Fibroblast of lung (primary cell): ENCODE measurements around the gene CAPN12. TPM values are rescaled to one million over a fixed set of nuclear protein-coding genes. Genes with fewer than 3 reads are reported as not detected.

Source experiments
- DNase-seq, 2 donors: peaks; one replicate each; pipeline versions ENCODE4 v3.0.0 to v3.0.0-alpha.2; 2010; ENCODE audit warnings: low read depth in 2 of 2
- H2AFZ ChIP-seq: 2 replicates; pipeline ENCODE4 v1.5.1; 2012; ENCODE audit warnings: low read length, control low read depth, inconsistent platforms
- H3K27ac ChIP-seq: 2 replicates; pipeline ENCODE4 v1.5.1; 2011; ENCODE audit warnings: low read length, control low read depth; ENCODE audit not compliant: insufficient read depth
- H3K27me3 ChIP-seq: 2 replicates; pipeline ENCODE4 v1.5.1; 2011; ENCODE audit warnings: mild to moderate bottlenecking, low read length; ENCODE audit not compliant: control insufficient read depth, insufficient read depth
- H3K36me3 ChIP-seq: 2 replicates; pipeline ENCODE4 v1.5.1; 2011; ENCODE audit warnings: low read length; ENCODE audit not compliant: control insufficient read depth, insufficient read depth
- H3K4me1 ChIP-seq: 2 replicates; pipeline ENCODE4 v1.5.1; 2011; ENCODE audit warnings: low read length; ENCODE audit not compliant: control insufficient read depth, insufficient read depth; ENCODE audit errors: extremely low read depth
- H3K4me2 ChIP-seq: 2 replicates; pipeline ENCODE4 v1.5.1; 2011; ENCODE audit warnings: low read length, control low read depth; ENCODE audit not compliant: insufficient read depth; ENCODE audit errors: extremely low read depth
- H3K4me3 ChIP-seq, 4 experiments: fragments of 200-600 bp in 1 of 4; sonication (generic) in 1 of 4; replicated peaks in 1 of 4; 2 replicates each; pipeline ENCODE4 v1.5.1; 2011 to 2016; ENCODE audit warnings: low read length in 4 of 4, low read depth in 3 of 4, mild to moderate bottlenecking in 3 of 4, control low read depth in 2 of 4, inconsistent platforms in 1 of 4, mixed read lengths in 1 of 4; ENCODE audit not compliant: insufficient read depth in 1 of 4; ENCODE audit errors: control extremely low read depth in 1 of 4
- H3K79me2 ChIP-seq: 2 replicates; pipeline ENCODE4 v1.5.1; 2012; ENCODE audit warnings: mild to moderate bottlenecking, low read length, inconsistent platforms; ENCODE audit not compliant: control insufficient read depth, insufficient read depth
- H3K9ac ChIP-seq: 2 replicates; pipeline ENCODE4 v1.5.1; 2011; ENCODE audit warnings: mild to moderate bottlenecking, low read length, control low read depth; ENCODE audit not compliant: insufficient read depth
- H3K9me3 ChIP-seq: 2 replicates; pipeline ENCODE4 v1.5.1; 2012; ENCODE audit warnings: low read depth, low read length; ENCODE audit not compliant: control insufficient read depth, insufficient read depth
- H4K20me1 ChIP-seq: 2 replicates; pipeline ENCODE4 v1.5.1; 2011; ENCODE audit warnings: low read length; ENCODE audit not compliant: control insufficient read depth, insufficient read depth; ENCODE audit errors: extremely low read depth
- CTCF ChIP-seq, 2 donors: IDR thresholded peaks in 1 of 2; conservative IDR thresholded peaks in 1 of 2; 1 replicate in 1 of 2; 2 replicates in 1 of 2; pipeline ENCODE4 v1.5.1; 2011 to 2012; ENCODE audit warnings: low read length in 2 of 2, control low read depth in 1 of 2, inconsistent platforms in 1 of 2, low read depth in 1 of 2, mild to moderate bottlenecking in 1 of 2
- EZH2 ChIP-seq: IDR thresholded peaks from 2 replicates; pipeline ENCODE4 v1.5.1; 2012; ENCODE audit warnings: low read length, control low read depth, mild to moderate bottlenecking; ENCODE audit errors: missing control alignments
- polyA plus RNA-seq, 2 donors: library from polyadenylated mRNA; depleted of rRNA in 1 of 2; stranded (reverse) in 1 of 2; unstranded in 1 of 2; fragments of >200 nt; gene quantifications; 2 replicates each; pipeline ENCODE4 v1.2.1, GENCODE V29; 2011 to 2012; ENCODE audit warnings: missing spikeins in 1 of 2
- total RNA-seq: library from RNA; depleted of rRNA; stranded (reverse); fragments of >200 nt; gene quantifications from 2 replicates; pipeline ENCODE4 v1.2.1, GENCODE V29; 2014

The CAPN12 gene
- total and polyA plus RNA-seq, 2 donors (not counting 1 experiment from before 2014, with no cell fraction given), result 0.20 to 0.50 TPM

GRCh38 chr19:38743394-38744297 is 628 bp downstream of the CAPN12 start:
- Histone ChIP-seq H3K4me3 (no peak overlapping the region), H3K27me3 (no peaks in the 10 kb centered on the region), H4K20me1 (no peaks in the 10 kb centered on the region), H2AFZ (no peak overlapping the region), H3K36me3 (no peaks in the 10 kb centered on the region), H3K4me1 (no peaks in the 10 kb centered on the region), H3K79me2 (no peaks in the 10 kb centered on the region), H3K9ac (no peak overlapping the region), H3K4me2 (no peak overlapping the region), H3K9me3 (no peaks in the 10 kb centered on the region), H3K27ac (no peak overlapping the region)
- TF ChIP-seq CTCF (conservative IDR thresholded peaks at IDR 0.05 in 1 of 2, IDR thresholded peaks at IDR 0.05 in 1 of 2; ENCODE audit: low read depth in 1 of 2, low read length in 2 of 2) (no peak), EZH2 (no peak)
- no peak for DNase-seq

GRCh38 chr19:38742906-38743305 is 1.4 kb downstream of the CAPN12 start:
- Histone ChIP-seq H3K4me3 (no peak overlapping the region), H3K9ac (no peak overlapping the region), H3K79me2 (no peaks in the 10 kb centered on the region), H2AFZ (no peak overlapping the region), H3K36me3 (no peaks in the 10 kb centered on the region), H3K27ac (no peak overlapping the region), H3K27me3 (no peaks in the 10 kb centered on the region), H3K4me2 (no peak overlapping the region), H3K9me3 (no peaks in the 10 kb centered on the region), H3K4me1 (no peaks in the 10 kb centered on the region), H4K20me1 (no peaks in the 10 kb centered on the region)
- no peak for DNase-seq
- TF ChIP-seq EZH2 (no peak), CTCF (conservative IDR thresholded peaks at IDR 0.05 in 1 of 2, IDR thresholded peaks at IDR 0.05 in 1 of 2; ENCODE audit: low read depth in 1 of 2, low read length in 2 of 2) (no peak)

- Histone ChIP-seq H4K20me1 (no peaks in the 10 kb centered on the region), H3K9ac (no peak overlapping the region)
Observed at GRCh38 chr19:38742296-38742695, 2.0 kb downstream of the CAPN12 start.

More at GRCh38 chr19:38742296-38742695, 2.0 kb downstream of the CAPN12 start:
- Histone ChIP-seq H3K4me2 (no peak overlapping the region), H3K36me3 (no peaks in the 10 kb centered on the region), H3K4me1 (no peaks in the 10 kb centered on the region), H3K79me2 (no peaks in the 10 kb centered on the region), H3K27me3 (no peaks in the 10 kb centered on the region), H2AFZ (no peak overlapping the region), H3K4me3 (no peak overlapping the region), H3K27ac (no peak overlapping the region), H3K9me3 (no peaks in the 10 kb centered on the region)
- TF ChIP-seq CTCF (conservative IDR thresholded peaks at IDR 0.05 in 1 of 2, IDR thresholded peaks at IDR 0.05 in 1 of 2; ENCODE audit: low read depth in 1 of 2, low read length in 2 of 2) (no peak), EZH2 (no peak)
- no peak for DNase-seq
